NT2/D1 (cell line): ENCODE measurements around the gene PIK3R1.

Experiments
- SUZ12 ChIP-seq: IDR thresholded peaks from 2 replicates; pipeline ENCODE4 v1.6.1; 2011; ENCODE audit not compliant: insufficient read length, insufficient read depth; ENCODE audit errors: extremely low read depth
- YY1 ChIP-seq: IDR thresholded peaks from 2 replicates; pipeline ENCODE4 v1.6.1; 2011; ENCODE audit not compliant: insufficient read length, insufficient read depth
- ZNF274 ChIP-seq: IDR thresholded peaks from 2 replicates; pipeline ENCODE4 v1.6.1; 2011; ENCODE audit warnings: mild to moderate bottlenecking, low read depth, low read length

- TF ChIP-seq YY1: no peak
- TF ChIP-seq ZNF274: no peak
- TF ChIP-seq SUZ12: no peak
Measured at GRCh38 chr5:68283766-68284165, 68.2 kb downstream of the PIK3R1 start.
